ENCODE measurements around the gene ELAVL1. TPM values are rescaled to one million over a fixed set of nuclear protein-coding genes. Genes with fewer than 3 reads are reported as not detected.
A peak's percentile ranks its signal among the peaks of the same experiment; 100 is the strongest.

Gene ELAVL1
- total and polyA plus RNA-seq, 7 donors: 15.8 to 31.0 (median 20.3) TPM

- H3K9me3 ChIP-seq: no peaks in the 10 kb centered on the region
- H3K4me1 ChIP-seq: peaks cover 0 to 86% (median 84%) of the 10 kb centered on the region in 4 donors
- intact Hi-C loops (cut with DNase I): loop anchor here (2.0 to 10.0 kb wide), 4 partner anchors 17 to 1187 kb away; partner anchors contain the start of genes ANGPTL4, GPR108, MBD3L1 and TRIP10
- DNase-seq: no peak
- H3K36me3 ChIP-seq: peaks cover 11 to 16% (median 13%) of the 10 kb centered on the region in 4 donors
- H3K27ac ChIP-seq: peak overlapping the region; percentile 89 to 97 (median 94)
- peak overlapping the region; percentile 28 to 74 (median 72) for H3K4me3 ChIP-seq
- 42 to 57% methylated on average over 17 of the region's 17 CpGs for WGBS, 2 donors
- peaks cover 24 to 32% (median 28%) of the 10 kb centered on the region in 3 donors for H3K27me3 ChIP-seq
- TF ChIP-seq POLR2AphosphoS5 (IDR thresholded peaks at IDR 0.05) (no peak), POLR2A (IDR thresholded peaks at IDR 0.05) (no peak), EP300 (IDR thresholded peaks at IDR 0.05) (no peak), CTCF (IDR thresholded peaks at IDR 0.05) (no peak)
These were observed 84.0 kb downstream of the ELAVL1 start for GRCh38 chr19:7921302-7921966.

- Histone ChIP-seq H3K36me3 (peaks cover 11 to 16% (median 13%) of the 10 kb centered on the region in 4 donors), H3K27ac (peak overlapping the region; percentile 93 to 98 (median 96)), H3K4me3 (peak overlapping the region; percentile 70 to 87 (median 74)), H3K9me3 (no peaks in the 10 kb centered on the region), H3K27me3 (peaks cover 32 to 39% (median 35%) of the 10 kb centered on the region in 3 donors), H3K4me1 (peaks cover 0 to 89% (median 87%) of the 10 kb centered on the region in 4 donors)
- TF ChIP-seq POLR2A (IDR thresholded peaks at IDR 0.05) (peak; percentile 34 to 45), EP300 (IDR thresholded peaks at IDR 0.05) (no peak), CTCF (IDR thresholded peaks at IDR 0.05) (no peak), POLR2AphosphoS5 (IDR thresholded peaks at IDR 0.05) (peak; percentile 84 to 89 (median 88))
- peak; percentile 100 for DNase-seq
- 1 to 2% methylated on average over 62 of the region's 62 CpGs for WGBS, 2 donors
- intact Hi-C loops (cut with DNase I): loop anchor here (2.0 to 10.0 kb wide), 4 partner anchors 16 to 1186 kb away; partner anchors contain the start of genes ANGPTL4, GPR108, MBD3L1 and TRIP10
These were observed 84.7 kb downstream of the ELAVL1 start for GRCh38 chr19:7920519-7921301.

- peak within 1 kb of the TSS; percentile 70 to 87 (median 74) for H3K4me3 ChIP-seq
- peaks cover 11 to 16% (median 13%) of the 10 kb centered on the region in 4 donors for H3K36me3 ChIP-seq
- DNase-seq: peak; percentile 98
- peak within 1 kb of the TSS; percentile 93 to 98 (median 96) for H3K27ac ChIP-seq
- peaks cover 0 to 83% (median 81%) of the 10 kb centered on the region in 4 donors for H3K4me1 ChIP-seq
- peaks cover 38 to 47% (median 44%) of the 10 kb centered on the region in 3 donors for H3K27me3 ChIP-seq
- intact Hi-C loops (cut with DNase I): loop anchor here (2.0 to 10.0 kb wide), 4 partner anchors 15 to 1185 kb away; partner anchors contain the start of genes ANGPTL4, GPR108, MBD3L1 and TRIP10
- peak; percentile 22 to 59 for TF ChIP-seq POLR2A (IDR thresholded peaks at IDR 0.05)
- peak in 1 of 4 donors; percentile 64 for TF ChIP-seq EP300 (IDR thresholded peaks at IDR 0.05)
- TF ChIP-seq POLR2AphosphoS5 (IDR thresholded peaks at IDR 0.05): peak; percentile 68 to 90 (median 87)
- no peak for TF ChIP-seq CTCF (IDR thresholded peaks at IDR 0.05)
- no peaks in the 10 kb centered on the region for H3K9me3 ChIP-seq
- 2 to 4% methylated on average over 62 of the region's 62 CpGs for WGBS, 2 donors
These were observed 85.6 kb downstream of the ELAVL1 start, which contains the start of gene SNAPC2 for GRCh38 chr19:7919610-7920518. SNAPC2 (plus strand) TSS chr19:7920338; CDS start chr19:7920367, 29 bp downstream.
